Transverse colon (tissue), 4 donors: ENCODE results near the gene TECPR2.

Source experiments
- CTCF ChIP-seq, 5 experiments: fragments of 200-600 bp in 3 of 5; fragments of 450-650 bp in 2 of 5; sonication (generic) in 3 of 5; IDR thresholded peaks; 1 replicate in 2 of 5; 2 replicates in 3 of 5; pipeline ENCODE4 v1.5.1; 2016 to 2017; ENCODE audit warnings: antibody characterized with exemption in 5 of 5, inconsistent platforms in 3 of 5, mild to moderate bottlenecking in 2 of 5, moderate library complexity in 1 of 5
- POLR2AphosphoS5 ChIP-seq, 3 donors: sonication (generic); formaldehyde crosslinking; IDR thresholded peaks; one replicate each; pipeline ENCODE4 v1.6.1; 2016; ENCODE audit warnings: antibody characterized with exemption in 3 of 3

- no peak for TF ChIP-seq POLR2AphosphoS5 (IDR thresholded peaks at IDR 0.05)
- TF ChIP-seq CTCF (IDR thresholded peaks at IDR 0.05), result no peak
These were observed 163.3 kb downstream of the TECPR2 start for GRCh38 chr14:102525929-102526497.
